Loucy (cell line): ENCODE results near the gene CDADC1.

Experiments used
- H2AFZ ChIP-seq: fragments of 200-600 bp; sonication (generic); 2 replicates; pipeline ENCODE4 v1.6.0; 2016; ENCODE audit warnings: antibody characterized with exemption, mild to moderate bottlenecking, low read length, moderate library complexity
- H3F3A ChIP-seq: fragments of 200-600 bp; 2 replicates; pipeline ENCODE4 v1.6.0; 2016; ENCODE audit warnings: antibody characterized with exemption, low read depth, mild to moderate bottlenecking
- H3K27me3 ChIP-seq: fragments of 200-600 bp; sonication (generic); 2 replicates; pipeline ENCODE4 v1.6.1; 2014; ENCODE audit warnings: low read length, mild to moderate bottlenecking; ENCODE audit not compliant: insufficient read depth, poor library complexity, severe bottlenecking
- H3K36me3 ChIP-seq: fragments of 200-600 bp; sonication (generic); 2 replicates; pipeline ENCODE4 v1.6.1; 2016; ENCODE audit warnings: low read length; ENCODE audit not compliant: insufficient read depth
- H3K4me1 ChIP-seq: fragments of 200-600 bp; sonication (generic); 2 replicates; pipeline ENCODE4 v1.5.1; 2014; ENCODE audit warnings: low read length, mild to moderate bottlenecking; ENCODE audit not compliant: insufficient read depth, poor library complexity, severe bottlenecking
- H3K4me2 ChIP-seq: fragments of 200-600 bp; sonication (generic); 2 replicates; pipeline ENCODE4 v1.6.0; 2014; ENCODE audit warnings: antibody characterized with exemption, low read length, low read depth, mild to moderate bottlenecking; ENCODE audit not compliant: poor library complexity, severe bottlenecking
- H3K4me3 ChIP-seq: fragments of 200-600 bp; sonication (generic); 2 replicates; pipeline ENCODE4 v1.5.1; 2014; ENCODE audit warnings: low read length, mild to moderate bottlenecking, mixed read lengths; ENCODE audit not compliant: poor library complexity, severe bottlenecking
- H3K79me2 ChIP-seq: fragments of 200-600 bp; sonication (generic); 2 replicates; pipeline ENCODE4 v1.6.1; 2014; ENCODE audit warnings: low read length; ENCODE audit not compliant: insufficient read depth
- H3K9ac ChIP-seq: fragments of 200-600 bp; sonication (generic); 2 replicates; pipeline ENCODE4 v1.6.0; 2014; ENCODE audit warnings: mild to moderate bottlenecking, low read depth, low read length, moderate library complexity; ENCODE audit not compliant: poor library complexity, severe bottlenecking
- H3K9me2 ChIP-seq: fragments of 200-600 bp; sonication (generic); replicated peaks from 2 replicates; pipeline ENCODE4 v1.6.1; 2016; ENCODE audit warnings: low read depth, low read length, mixed read lengths
- H3K9me3 ChIP-seq: fragments of 200-600 bp; sonication (generic); 2 replicates; pipeline ENCODE4 v1.6.1; 2014; ENCODE audit warnings: mild to moderate bottlenecking, antibody characterized with exemption, low read length, low read depth; ENCODE audit not compliant: insufficient read depth
- H4K20me1 ChIP-seq: fragments of 200-600 bp; sonication (generic); 2 replicates; pipeline ENCODE4 v1.6.0; 2014; ENCODE audit warnings: antibody characterized with exemption, low read length, mild to moderate bottlenecking; ENCODE audit not compliant: insufficient read depth, poor library complexity, severe bottlenecking
- EZH2phosphoT487 ChIP-seq: fragments of 200-600 bp; IDR thresholded peaks from 2 replicates; pipeline ENCODE4 v1.6.1; 2018; ENCODE audit warnings: antibody characterized with exemption, mild to moderate bottlenecking, moderate library complexity, borderline replicate concordance
- TF ChIP-seq, protein P1 (sequence below): fragments of 200-600 bp; sonication (generic); conservative IDR thresholded peaks from 2 replicates; pipeline ENCODE4 v1.5.1; 2014; ENCODE audit warnings: mild to moderate bottlenecking, antibody characterized with exemption, low read length

The CDADC1 gene

DNA sequence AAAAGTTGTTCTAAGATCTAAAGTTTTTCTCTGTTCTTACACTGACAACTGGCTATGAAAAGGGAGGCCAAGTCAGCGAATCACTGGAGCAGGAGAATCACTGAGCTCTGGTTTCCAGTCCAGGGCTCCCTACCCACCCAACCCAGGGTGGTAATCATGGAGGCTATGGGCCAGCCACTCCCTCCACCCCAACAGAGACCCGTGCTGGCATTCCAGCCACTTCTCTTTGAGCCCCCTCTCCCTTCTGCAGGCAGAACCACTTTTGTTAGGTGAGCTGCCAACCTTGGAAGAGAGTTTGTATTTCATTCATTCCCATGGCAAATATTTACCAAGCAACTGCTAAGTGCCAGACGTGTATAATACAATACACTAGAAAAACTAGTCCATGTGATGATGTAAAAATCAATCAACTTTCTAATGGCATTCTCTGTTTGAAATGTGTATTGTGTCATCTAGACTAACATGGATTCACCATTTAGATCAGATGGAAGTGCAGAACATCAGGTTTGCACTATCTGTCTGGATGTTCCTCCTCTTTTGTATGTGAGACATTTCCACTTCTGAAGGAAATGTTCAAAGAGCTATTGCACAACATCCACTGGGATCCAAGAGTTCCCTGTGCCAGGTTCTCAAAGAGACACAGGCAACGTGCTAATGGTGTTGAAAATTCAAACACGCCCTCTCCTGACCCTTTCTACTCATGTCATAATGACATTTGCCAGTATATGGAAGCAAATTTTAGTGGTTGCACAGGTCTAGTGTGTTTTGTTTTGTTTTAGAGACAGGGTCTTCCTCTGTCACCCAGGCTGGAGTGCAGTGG, 22.3 kb upstream of the CDADC1 start:
- Histone ChIP-seq H3K79me2 (no peaks in the 10 kb centered on the region), H3K36me3 (no peaks in the 10 kb centered on the region), H3K9me3 (no peaks in the 10 kb centered on the region), H3K4me1 (no peaks in the 10 kb centered on the region), H3F3A (no peaks in the 10 kb centered on the region), H2AFZ (no peak overlapping the region), H3K27me3 (peaks cover 11% of the 10 kb centered on the region), H3K4me3 (no peak overlapping the region), H3K4me2 (no peak overlapping the region), H4K20me1 (no peaks in the 10 kb centered on the region), H3K9me2 (no peaks in the 10 kb centered on the region), H3K9ac (no peak overlapping the region)
- TF ChIP-seq EZH2phosphoT487, result no peak
- TF ChIP-seq, protein P1, sequence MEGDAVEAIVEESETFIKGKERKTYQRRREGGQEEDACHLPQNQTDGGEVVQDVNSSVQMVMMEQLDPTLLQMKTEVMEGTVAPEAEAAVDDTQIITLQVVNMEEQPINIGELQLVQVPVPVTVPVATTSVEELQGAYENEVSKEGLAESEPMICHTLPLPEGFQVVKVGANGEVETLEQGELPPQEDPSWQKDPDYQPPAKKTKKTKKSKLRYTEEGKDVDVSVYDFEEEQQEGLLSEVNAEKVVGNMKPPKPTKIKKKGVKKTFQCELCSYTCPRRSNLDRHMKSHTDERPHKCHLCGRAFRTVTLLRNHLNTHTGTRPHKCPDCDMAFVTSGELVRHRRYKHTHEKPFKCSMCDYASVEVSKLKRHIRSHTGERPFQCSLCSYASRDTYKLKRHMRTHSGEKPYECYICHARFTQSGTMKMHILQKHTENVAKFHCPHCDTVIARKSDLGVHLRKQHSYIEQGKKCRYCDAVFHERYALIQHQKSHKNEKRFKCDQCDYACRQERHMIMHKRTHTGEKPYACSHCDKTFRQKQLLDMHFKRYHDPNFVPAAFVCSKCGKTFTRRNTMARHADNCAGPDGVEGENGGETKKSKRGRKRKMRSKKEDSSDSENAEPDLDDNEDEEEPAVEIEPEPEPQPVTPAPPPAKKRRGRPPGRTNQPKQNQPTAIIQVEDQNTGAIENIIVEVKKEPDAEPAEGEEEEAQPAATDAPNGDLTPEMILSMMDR, result no peak

DNA sequence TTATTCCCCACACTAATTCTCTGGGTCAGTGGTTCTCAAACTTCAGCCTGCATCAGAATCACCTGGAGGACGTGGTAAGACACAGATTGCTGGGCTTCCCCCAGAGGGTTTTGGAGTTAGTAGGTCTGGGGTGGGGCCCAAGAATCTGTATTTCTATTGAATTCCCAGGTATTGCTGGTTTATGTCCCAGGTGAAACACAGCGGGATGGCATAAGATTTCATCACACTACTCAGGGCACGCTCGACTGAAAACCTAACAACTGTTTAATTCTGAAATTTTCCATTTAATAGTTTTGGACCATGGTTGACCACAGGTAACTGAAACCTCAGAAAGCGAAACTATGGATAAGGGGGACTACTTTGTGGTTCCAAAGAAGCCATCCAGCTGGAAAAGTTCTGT, 21.1 kb upstream of the CDADC1 start:
- no peak overlapping the region for H3K4me2 ChIP-seq
- H3K9ac ChIP-seq, result no peak overlapping the region
- no peaks in the 10 kb centered on the region for H4K20me1 ChIP-seq
- H3K4me3 ChIP-seq, result no peak overlapping the region
- H3K4me1 ChIP-seq, result no peaks in the 10 kb centered on the region
- H3F3A ChIP-seq, result no peaks in the 10 kb centered on the region
- no peaks in the 10 kb centered on the region for H3K9me3 ChIP-seq
- H3K9me2 ChIP-seq, result no peaks in the 10 kb centered on the region
- no peak for TF ChIP-seq EZH2phosphoT487
- TF ChIP-seq, protein P1, result no peak
- H3K36me3 ChIP-seq, result no peaks in the 10 kb centered on the region
- no peaks in the 10 kb centered on the region for H3K79me2 ChIP-seq
- H3K27me3 ChIP-seq, result peaks cover 7% of the 10 kb centered on the region
- no peak overlapping the region for H2AFZ ChIP-seq

- no peaks in the 10 kb centered on the region for H4K20me1 ChIP-seq
- no peak overlapping the region for H3K4me2 ChIP-seq
- H3F3A ChIP-seq, result no peaks in the 10 kb centered on the region
- no peaks in the 10 kb centered on the region for H3K36me3 ChIP-seq
- no peaks in the 10 kb centered on the region for H3K79me2 ChIP-seq
- H3K9me2 ChIP-seq, result no peaks in the 10 kb centered on the region
- no peaks in the 10 kb centered on the region for H3K27me3 ChIP-seq
- no peak overlapping the region for H3K9ac ChIP-seq
- no peak for TF ChIP-seq EZH2phosphoT487
- no peaks in the 10 kb centered on the region for H3K9me3 ChIP-seq
- no peak overlapping the region for H2AFZ ChIP-seq
- H3K4me3 ChIP-seq, result no peak overlapping the region
- no peaks in the 10 kb centered on the region for H3K4me1 ChIP-seq
Observed at GRCh38 chr13:49234741-49235140, 13.0 kb upstream of the CDADC1 start.
